NB4 (cell line): ENCODE data around the gene LMO1.

Source experiments
- POLR2A ChIP-seq: IDR thresholded peaks from 2 replicates; pipeline ENCODE4 v1.6.1; 2011; ENCODE audit warnings: mild to moderate bottlenecking; ENCODE audit not compliant: insufficient read length; ENCODE audit errors: extremely low read depth
- TF ChIP-seq, protein P1 (sequence below): IDR thresholded peaks from one replicate; pipeline ENCODE4 v1.5.1; 2012; ENCODE audit warnings: low read depth, low read length

GRCh38 chr11:8266246-8267241 lies 2.9 kb upstream of the LMO1 start:
- TF ChIP-seq, protein P1, sequence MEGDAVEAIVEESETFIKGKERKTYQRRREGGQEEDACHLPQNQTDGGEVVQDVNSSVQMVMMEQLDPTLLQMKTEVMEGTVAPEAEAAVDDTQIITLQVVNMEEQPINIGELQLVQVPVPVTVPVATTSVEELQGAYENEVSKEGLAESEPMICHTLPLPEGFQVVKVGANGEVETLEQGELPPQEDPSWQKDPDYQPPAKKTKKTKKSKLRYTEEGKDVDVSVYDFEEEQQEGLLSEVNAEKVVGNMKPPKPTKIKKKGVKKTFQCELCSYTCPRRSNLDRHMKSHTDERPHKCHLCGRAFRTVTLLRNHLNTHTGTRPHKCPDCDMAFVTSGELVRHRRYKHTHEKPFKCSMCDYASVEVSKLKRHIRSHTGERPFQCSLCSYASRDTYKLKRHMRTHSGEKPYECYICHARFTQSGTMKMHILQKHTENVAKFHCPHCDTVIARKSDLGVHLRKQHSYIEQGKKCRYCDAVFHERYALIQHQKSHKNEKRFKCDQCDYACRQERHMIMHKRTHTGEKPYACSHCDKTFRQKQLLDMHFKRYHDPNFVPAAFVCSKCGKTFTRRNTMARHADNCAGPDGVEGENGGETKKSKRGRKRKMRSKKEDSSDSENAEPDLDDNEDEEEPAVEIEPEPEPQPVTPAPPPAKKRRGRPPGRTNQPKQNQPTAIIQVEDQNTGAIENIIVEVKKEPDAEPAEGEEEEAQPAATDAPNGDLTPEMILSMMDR, result no peak
- TF ChIP-seq POLR2A, result no peak
